K562 (cell line): Measurements from ENCODE around the gene ITPK1. TPM values are rescaled to one million over a fixed set of nuclear protein-coding genes. Genes with fewer than 3 reads are reported as not detected.

ENCODE experiments used
- ATAC-seq: fragments of 200-7000 bp; cut with Tn5 transposase; 3 replicates; pipeline ENCODE4 v1.9.1; 2020; ENCODE audit warnings: moderate library complexity
- BruUV-seq: library from RNA; stranded (reverse); fragments of 400-500 nt; replicated peaks from 2 replicates; lab custom pipeline; 2021; lab: Mats Ljungman, UMichigan
- CTCF ChIA-PET: fragments of 300-600 bp; formaldehyde crosslinking; extraction: SDS; loops from one replicate; lab custom pipeline; 2021; ENCODE audit warnings: low intra/inter-chr PET ratio; lab: Yijun Ruan, JAX
- POLR2A ChIA-PET: fragments of 300-600, 350-650 bp; sonication (Branson Sonifier 250); formaldehyde crosslinking; extraction: SDS; loops from one replicate; lab custom pipeline; 2021; ENCODE audit warnings: antibody characterized with exemption, inconsistent platforms; lab: Yijun Ruan, JAX
- DNase-seq, 4 experiments: peaks; one replicate each; pipeline versions ENCODE4 v3.0.0 to v3.0.0-alpha.2; 2011 to 2018; ENCODE audit warnings: low spot score in 3 of 4, mixed read lengths in 3 of 4; ENCODE audit errors: extremely low read depth in 1 of 4
- FAIRE-seq: peaks from 2 replicates; lab custom pipeline; 2011; peaks lifted over from hg19 to GRCh38; lab: Jason Lieb, UNC
- H2AFZ ChIP-seq: 2 replicates; pipeline ENCODE4 v1.6.0; 2011; ENCODE audit warnings: low read depth, low read length, control low read depth, inconsistent platforms
- H3K27ac ChIP-seq: fragments of 200-600 bp; 3 replicates; pipeline ENCODE4 v1.8.0; 2011; ENCODE audit warnings: low read depth, mild to moderate bottlenecking, control low read depth, inconsistent platforms, low read length, moderate library complexity, mixed read lengths; ENCODE audit errors: extremely low read depth
- H3K27me3 ChIP-seq, 2 experiments: fragments of 300-600 bp in 1 of 2; 2 replicates in 1 of 2; 3 replicates in 1 of 2; pipeline versions ENCODE4 v1.6.0 to v1.8.0; 2011; ENCODE audit warnings: inconsistent platforms in 2 of 2, low read length in 2 of 2, mild to moderate bottlenecking in 1 of 2, mixed read lengths in 1 of 2, moderate library complexity in 1 of 2; ENCODE audit not compliant: control insufficient read depth in 2 of 2, insufficient read depth in 2 of 2
- H3K36me3 ChIP-seq: fragments of 300-600 bp; 3 replicates; pipeline ENCODE4 v1.8.0; 2011; ENCODE audit warnings: mild to moderate bottlenecking, low read length, inconsistent platforms; ENCODE audit not compliant: control insufficient read depth, insufficient read depth
- H3K4me1 ChIP-seq, 2 experiments: fragments of 200-600 bp in 1 of 2; replicated peaks in 1 of 2; 2 replicates in 1 of 2; 3 replicates in 1 of 2; pipeline versions ENCODE4 v1.5.1 to v1.8.0; 2011; ENCODE audit warnings: inconsistent platforms in 2 of 2, low read length in 2 of 2, mild to moderate bottlenecking in 1 of 2, mixed read lengths in 1 of 2, moderate library complexity in 1 of 2; ENCODE audit not compliant: control insufficient read depth in 2 of 2, insufficient read depth in 2 of 2
- H3K4me2 ChIP-seq: 2 replicates; pipeline ENCODE4 v1.6.1; 2011; ENCODE audit warnings: low read length, control low read depth, inconsistent platforms, mixed read lengths; ENCODE audit not compliant: insufficient read depth
- H3K4me3 ChIP-seq: fragments of 200-600 bp; sonication (generic), shearing (Covaris generic); 2 replicates; pipeline ENCODE4 v1.5.1; 2016; ENCODE audit warnings: control low read depth, inconsistent platforms
- H3K79me2 ChIP-seq: fragments of 200-600 bp; 3 replicates; pipeline ENCODE4 v1.8.0; 2011; ENCODE audit warnings: low read length, inconsistent platforms; ENCODE audit not compliant: control insufficient read depth, insufficient read depth
- H3K9ac ChIP-seq, 2 experiments: 2 replicates each; pipeline versions ENCODE4 v1.6.0 to v1.6.1; 2011; ENCODE audit warnings: low read depth in 2 of 2, low read length in 2 of 2, control low read depth in 1 of 2, inconsistent platforms in 1 of 2, mild to moderate bottlenecking in 1 of 2, mixed read lengths in 1 of 2; ENCODE audit not compliant: insufficient read depth in 1 of 2
- H3K9me1 ChIP-seq: one replicate; pipeline ENCODE4 v1.6.0; 2011; ENCODE audit warnings: inconsistent platforms, mild to moderate bottlenecking, low read length, moderate library complexity; ENCODE audit not compliant: control insufficient read depth, insufficient read depth
- H3K9me3 ChIP-seq: replicated peaks from 2 replicates; pipeline ENCODE4 v1.5.1; 2011; ENCODE audit warnings: low read depth, low read length, inconsistent platforms; ENCODE audit not compliant: control insufficient read depth, insufficient read depth
- H4K20me1 ChIP-seq: replicated peaks from 2 replicates; pipeline ENCODE4 v1.6.1; 2011; ENCODE audit warnings: low read length, inconsistent platforms, mixed read lengths; ENCODE audit not compliant: control insufficient read depth, insufficient read depth
- CXXC5 ChIP-seq: fragments of 250-450 bp; sonication (Bioruptor Pico); IDR thresholded peaks from 2 replicates; pipeline ENCODE4 v1.8.0; 2022; ENCODE audit warnings: inconsistent platforms, mild to moderate bottlenecking, moderate library complexity
- FOXA3 ChIP-seq, 2 experiments: fragments of 450-650 bp in 1 of 2; sonication (generic) in 1 of 2; formaldehyde crosslinking; IDR thresholded peaks in 1 of 2; conservative IDR thresholded peaks in 1 of 2; 2 replicates each; pipeline versions ENCODE4 v1.4.0 to v1.8.0; 2020 to 2022; ENCODE audit warnings: mild to moderate bottlenecking in 2 of 2, missing genetic modification reagents in 1 of 2
- SAFB2 ChIP-seq: fragments of 200-400 bp; formaldehyde crosslinking; IDR thresholded peaks from 2 replicates; pipeline ENCODE4 v1.6.1; 2018; ENCODE audit warnings: borderline replicate concordance, low read length, low read depth, moderate library complexity; ENCODE audit not compliant: severe bottlenecking
- SMARCB1 ChIP-seq: IDR thresholded peaks from 2 replicates; pipeline ENCODE4 v1.6.1; 2011; ENCODE audit warnings: improper control_type of control experiment, low read depth; ENCODE audit not compliant: insufficient read length
- SMC3 ChIP-seq: conservative IDR thresholded peaks from 2 replicates; pipeline ENCODE4 v1.6.1; 2011; ENCODE audit warnings: low read depth, low read length, improper control_type of control experiment; ENCODE audit not compliant: insufficient read depth
- SP1 ChIP-seq: sonication (generic); formaldehyde crosslinking; IDR thresholded peaks from 2 replicates; pipeline ENCODE4 v1.8.1; 2022; ENCODE audit warnings: mild to moderate bottlenecking, missing genetic modification reagents
- TARDBP ChIP-seq: fragments of 450-650 bp; IDR thresholded peaks from 2 replicates; pipeline ENCODE4 v1.6.1; 2016
- TOE1 ChIP-seq, 2 experiments: fragments of 450-650 bp in 1 of 2; sonication (generic) in 1 of 2; formaldehyde crosslinking in 1 of 2; IDR thresholded peaks; 2 replicates each; pipeline versions ENCODE4 v1.7.1 to v1.8.0; 2016 to 2022; ENCODE audit warnings: borderline replicate concordance in 2 of 2, mild to moderate bottlenecking in 2 of 2, antibody characterized with exemption in 1 of 2, inconsistent platforms in 1 of 2, low read depth in 1 of 2, missing genetic modification reagents in 1 of 2, moderate library complexity in 1 of 2
- ZC3H11A ChIP-seq: IDR thresholded peaks from 2 replicates; pipeline ENCODE4 v1.6.1; 2012; ENCODE audit warnings: low read depth, low read length, improper control_type of control experiment
- ZFP1 ChIP-seq: fragments of 450-650 bp; formaldehyde crosslinking; IDR thresholded peaks from 2 replicates; pipeline ENCODE4 v1.4.0; 2020; ENCODE audit warnings: mild to moderate bottlenecking, mixed read lengths
- ZNF12 ChIP-seq: sonication (generic); formaldehyde crosslinking; IDR thresholded peaks from 2 replicates; pipeline ENCODE4 v1.4.0; 2020; ENCODE audit warnings: mild to moderate bottlenecking, missing genetic modification reagents
- ZSCAN29 ChIP-seq: fragments of 450-650 bp; IDR thresholded peaks from 2 replicates; pipeline ENCODE4 v1.6.1; 2017
- WGBS: fragments of 100-300 bp; shearing (Covaris generic); methylation state at CpG from one replicate; pipeline ENCODE4 v1.1.6; 2016; ENCODE audit warnings: low coverage, mixed read lengths; ENCODE audit not compliant: insufficient coverage; ENCODE audit errors: missing lambda C conversion rate; 5-methylcytosine and 5-hydroxymethylcytosine counted together
- in situ Hi-C: fragments of 300-500 bp; cut with MboI; formaldehyde crosslinking; loops from 4 replicates; pipeline ENCODE4 v1.15.0; 2018; ENCODE audit warnings: inconsistent platforms, mixed read lengths
- intact Hi-C: fragments of 100-400 bp; cut with micrococcal nuclease; formaldehyde crosslinking; loops from 2 replicates; pipeline ENCODE4 v1.14.2; 2022
- polyA plus RNA-seq, 8 experiments: library from polyadenylated mRNA; depleted of rRNA in 4 of 8; stranded (reverse) in 5 of 8; unstranded in 3 of 8; fragments of >200 nt; fragmentation: Nextera tagmentation in 2 of 8; fragmentation: Illumina TruSeq in 1 of 8; extraction: Ambion mirVana in 2 of 8; extraction: Trizol in 1 of 8; gene quantifications; 2 replicates each; pipeline versions ENCODE4 v1.2.1 to v1.2.3, GENCODE V29; 2011 to 2014; ENCODE audit warnings: inconsistent platforms in 1 of 8, missing spikeins in 1 of 8
- total RNA-seq, 7 experiments: library from RNA; depleted of rRNA in 6 of 7; stranded (reverse); fragments of >200 nt in 6 of 7; fragmentation: Illumina TruSeq in 2 of 7; extraction: Trizol in 2 of 7; gene quantifications; 2 replicates each; pipeline versions ENCODE4 v1.2.1 to v1.2.3, GENCODE V29; 2011 to 2021; ENCODE audit warnings: low replicate concordance in 1 of 7
- TF ChIP-seq, protein P1 (sequence below): fragments of 250-450 bp; sonication (Bioruptor Pico); IDR thresholded peaks from 2 replicates; pipeline ENCODE4 v1.8.0; 2022; ENCODE audit warnings: moderate library complexity, mild to moderate bottlenecking, inconsistent platforms

ITPK1 gene
- total and polyA plus RNA-seq, 9 of the 15 experiments (the other 6 are each of a cell fraction or from before 2014, with no cell fraction given) = 1.2 to 39.2 (median 23.0) TPM

DNA sequence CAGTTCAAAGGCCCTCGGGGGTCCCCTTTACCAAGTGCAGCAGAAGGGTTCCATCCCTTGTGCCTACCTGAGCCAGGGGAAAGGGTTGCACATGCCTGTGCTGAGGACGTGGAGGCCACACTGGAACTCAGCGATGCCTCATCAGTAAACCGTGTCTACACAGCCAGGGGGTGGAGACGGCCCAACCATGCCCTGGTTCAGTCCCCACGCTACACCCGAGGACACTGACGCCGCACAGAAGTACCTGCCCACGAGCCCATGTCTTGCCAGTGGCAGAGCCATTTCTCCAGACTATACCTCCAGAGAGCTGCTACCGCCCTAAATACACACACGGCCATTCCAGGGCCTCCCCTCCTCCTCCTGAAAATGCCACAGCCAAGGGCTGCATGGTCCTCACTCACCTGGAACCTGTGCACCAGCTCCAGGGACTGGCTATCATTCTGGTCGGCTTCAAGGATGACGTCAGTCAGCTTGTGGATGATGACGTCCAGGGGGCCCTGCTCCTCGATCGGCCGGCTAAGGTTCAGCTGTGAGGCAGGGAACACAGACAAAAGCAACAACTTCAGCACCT is 99.4 kb downstream of the ITPK1 start:
- H3K9ac ChIP-seq = no peak overlapping the region
- FAIRE-seq = no peak
- H3K4me2 ChIP-seq = no peak overlapping the region
- no peak overlapping the region for H3K27ac ChIP-seq
- BruUV-seq = no TSS peak
- no peak for DNase-seq
- H3K36me3 ChIP-seq = no peaks in the 10 kb centered on the region; the same call in 2 of the 3 replicates
- intact Hi-C loops = no loop called here
- no peak overlapping the region for H3K4me3 ChIP-seq
- in situ Hi-C loops = no loop called here
- H2AFZ ChIP-seq = no peak overlapping the region
- H3K4me1 ChIP-seq = peaks cover 0 to 9% of the 10 kb centered on the region in 2 experiments; a peak in 3 of 5 replicates
- no peak for ATAC-seq
- WGBS = 71% methylated on average over 12 of the region's 18 CpGs
- no peak for TF ChIP-seq TARDBP
- TF ChIP-seq SP1 (CRISPR knock-in tag) = no peak
- TF ChIP-seq FOXA3 (CRISPR knock-in tag; conservative IDR thresholded peaks at IDR 0.05 in 1 of 2, IDR thresholded peaks at IDR 0.05 in 1 of 2) = no peak
- TF ChIP-seq SAFB2 = no peak
- TF ChIP-seq CXXC5 = no peak
- TF ChIP-seq, protein P1, sequence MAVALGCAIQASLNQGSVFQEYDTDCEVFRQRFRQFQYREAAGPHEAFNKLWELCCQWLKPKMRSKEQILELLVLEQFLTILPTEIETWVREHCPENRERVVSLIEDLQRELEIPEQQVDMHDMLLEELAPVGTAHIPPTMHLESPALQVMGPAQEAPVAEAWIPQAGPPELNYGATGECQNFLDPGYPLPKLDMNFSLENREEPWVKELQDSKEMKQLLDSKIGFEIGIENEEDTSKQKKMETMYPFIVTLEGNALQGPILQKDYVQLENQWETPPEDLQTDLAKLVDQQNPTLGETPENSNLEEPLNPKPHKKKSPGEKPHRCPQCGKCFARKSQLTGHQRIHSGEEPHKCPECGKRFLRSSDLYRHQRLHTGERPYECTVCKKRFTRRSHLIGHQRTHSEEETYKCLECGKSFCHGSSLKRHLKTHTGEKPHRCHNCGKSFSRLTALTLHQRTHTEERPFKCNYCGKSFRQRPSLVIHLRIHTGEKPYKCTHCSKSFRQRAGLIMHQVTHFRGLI (CRISPR knock-in tag) = no peak
- no peak for TF ChIP-seq SMARCB1
- no peak for TF ChIP-seq SMC3
- no peak for TF ChIP-seq ZSCAN29
- TF ChIP-seq ZFP1 (CRISPR knock-in tag) = no peak
- TF ChIP-seq TOE1 (IDR thresholded peaks at IDR 0.05; ENCODE audit: borderline replicate concordance) = no peak
- TF ChIP-seq TOE1 (CRISPR knock-in tag; IDR thresholded peaks at IDR 0.05; ENCODE audit: borderline replicate concordance, low read depth) = no peak
- TF ChIP-seq ZC3H11A = no peak
- TF ChIP-seq ZNF12 (CRISPR knock-in tag) = no peak
- CTCF ChIA-PET = no interaction called here
- H3K9me1 ChIP-seq = no peaks in the 10 kb centered on the region
- no peaks in the 10 kb centered on the region for H3K9me3 ChIP-seq
- H3K79me2 ChIP-seq = no peaks in the 10 kb centered on the region
- POLR2A ChIA-PET = no interaction called here
- H3K27me3 ChIP-seq = no peaks in the 10 kb centered on the region
- H4K20me1 ChIP-seq = peaks cover 2% of the 10 kb centered on the region; the same call in 1 of the 2 replicates
